C4-2B (cell line): ENCODE results near the gene PTPRS.

Experiments used
- H3K27ac ChIP-seq: fragments of 450-650 bp; 2 replicates; pipeline ENCODE4 v1.5.1; 2017
- ZFX ChIP-seq: fragments of 450-650 bp; IDR thresholded peaks from 2 replicates; pipeline ENCODE4 v1.6.1; 2017
- TF ChIP-seq, protein P1 (sequence below): fragments of 450-650 bp; conservative IDR thresholded peaks from 2 replicates; pipeline ENCODE4 v1.5.1; 2017; ENCODE audit warnings: mild to moderate bottlenecking

Gene PTPRS

DNA sequence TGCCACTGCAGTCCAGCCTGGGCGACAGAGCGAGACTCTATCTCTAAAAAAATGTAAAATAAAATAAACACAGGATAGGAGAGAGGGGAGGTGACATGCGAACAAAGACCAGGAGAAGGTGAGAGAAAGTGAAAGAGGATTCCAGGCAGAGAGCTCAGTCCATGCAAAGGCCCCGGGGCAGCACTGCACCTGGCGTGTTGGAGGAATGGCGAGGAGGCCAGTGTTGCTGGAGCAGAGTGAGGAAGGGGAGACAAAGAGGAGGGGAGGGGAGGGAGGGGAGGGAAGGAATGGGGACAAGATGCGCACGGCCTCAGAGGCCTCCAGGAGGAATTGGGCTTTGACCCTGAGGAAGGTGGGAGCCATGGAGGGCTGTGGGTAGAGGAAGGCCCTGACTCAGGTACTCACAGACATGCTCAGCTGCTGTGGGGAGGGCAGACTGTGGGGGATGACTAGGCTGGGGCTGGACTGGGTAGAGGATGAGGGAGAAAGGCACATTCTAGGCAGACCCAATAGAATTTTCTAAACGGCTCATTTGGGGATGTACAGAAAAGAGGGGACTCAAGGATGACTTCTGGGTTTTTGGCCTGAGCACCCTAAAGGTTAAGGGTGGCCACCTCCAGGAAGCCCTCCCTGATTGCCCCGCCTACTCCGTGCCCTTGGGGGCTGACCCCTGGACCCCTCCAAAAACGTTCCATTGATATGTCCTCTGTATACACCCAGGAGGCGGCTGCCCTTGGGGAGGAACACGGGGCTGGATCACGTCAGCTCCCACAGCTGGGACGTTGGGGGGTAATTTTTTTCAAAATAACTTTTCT lies 43.9 kb downstream of the PTPRS start:
- H3K27ac ChIP-seq, result no peak overlapping the region
- TF ChIP-seq, protein P1, sequence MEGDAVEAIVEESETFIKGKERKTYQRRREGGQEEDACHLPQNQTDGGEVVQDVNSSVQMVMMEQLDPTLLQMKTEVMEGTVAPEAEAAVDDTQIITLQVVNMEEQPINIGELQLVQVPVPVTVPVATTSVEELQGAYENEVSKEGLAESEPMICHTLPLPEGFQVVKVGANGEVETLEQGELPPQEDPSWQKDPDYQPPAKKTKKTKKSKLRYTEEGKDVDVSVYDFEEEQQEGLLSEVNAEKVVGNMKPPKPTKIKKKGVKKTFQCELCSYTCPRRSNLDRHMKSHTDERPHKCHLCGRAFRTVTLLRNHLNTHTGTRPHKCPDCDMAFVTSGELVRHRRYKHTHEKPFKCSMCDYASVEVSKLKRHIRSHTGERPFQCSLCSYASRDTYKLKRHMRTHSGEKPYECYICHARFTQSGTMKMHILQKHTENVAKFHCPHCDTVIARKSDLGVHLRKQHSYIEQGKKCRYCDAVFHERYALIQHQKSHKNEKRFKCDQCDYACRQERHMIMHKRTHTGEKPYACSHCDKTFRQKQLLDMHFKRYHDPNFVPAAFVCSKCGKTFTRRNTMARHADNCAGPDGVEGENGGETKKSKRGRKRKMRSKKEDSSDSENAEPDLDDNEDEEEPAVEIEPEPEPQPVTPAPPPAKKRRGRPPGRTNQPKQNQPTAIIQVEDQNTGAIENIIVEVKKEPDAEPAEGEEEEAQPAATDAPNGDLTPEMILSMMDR, result no peak
- TF ChIP-seq ZFX, result no peak

DNA sequence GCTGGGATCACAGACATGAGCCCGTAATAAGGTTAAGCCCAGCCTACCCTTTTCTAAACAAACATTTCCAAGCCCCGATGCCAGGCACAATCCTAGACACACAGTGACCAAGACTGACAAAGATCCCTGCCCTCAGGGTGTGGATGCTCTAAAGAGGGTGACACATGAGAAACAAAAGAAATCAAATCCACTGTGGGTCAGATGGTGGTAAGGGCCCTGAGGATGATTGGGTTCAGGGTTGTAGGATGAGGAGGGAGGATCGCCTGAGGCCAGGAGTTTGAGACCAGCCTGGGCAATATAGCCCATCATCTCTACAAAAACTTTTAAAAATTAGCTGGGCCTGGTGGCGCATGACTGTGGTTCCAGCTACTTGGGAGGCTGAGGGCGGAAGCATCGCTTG lies 44.6 kb downstream of the PTPRS start:
- no peak for TF ChIP-seq ZFX
- TF ChIP-seq, protein P1, result no peak
- no peak overlapping the region for H3K27ac ChIP-seq

DNA sequence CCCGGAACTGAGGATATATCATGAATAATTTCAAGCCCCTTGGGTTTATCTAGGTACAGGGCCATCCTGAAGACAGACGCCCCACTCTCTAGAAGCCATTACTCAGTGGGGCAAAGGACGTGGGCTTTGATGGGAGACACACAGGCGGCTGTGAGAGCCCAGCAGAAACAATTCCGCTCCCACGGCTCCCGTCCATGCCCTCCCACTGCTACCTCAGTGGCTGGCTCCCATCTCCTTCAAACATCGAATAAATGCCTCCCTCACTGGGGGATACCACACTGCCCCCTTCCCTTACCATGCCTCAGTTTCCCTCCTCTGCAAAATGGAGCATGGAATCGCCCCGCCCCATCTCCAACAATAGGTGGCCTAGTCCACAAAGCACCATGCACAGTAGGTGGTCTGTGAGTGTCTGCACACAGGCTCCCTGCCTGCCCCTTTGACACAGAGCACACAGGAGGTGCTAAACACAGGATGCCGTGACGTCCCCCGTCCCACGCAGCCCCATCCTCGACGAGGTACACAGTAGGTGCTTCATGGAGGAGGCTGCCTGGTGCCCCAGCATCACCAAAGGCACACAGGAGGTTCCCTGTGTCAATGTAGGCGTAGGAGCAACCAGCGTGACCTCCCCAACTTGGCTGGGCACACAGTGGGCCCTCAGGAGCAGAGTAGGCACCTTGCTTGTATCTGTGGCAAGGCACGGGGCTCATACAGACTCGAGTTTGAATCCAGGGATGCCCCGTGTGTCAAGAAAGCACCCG lies 46.0 kb downstream of the PTPRS start:
- TF ChIP-seq, protein P1, result no peak
- no peak for TF ChIP-seq ZFX
- H3K27ac ChIP-seq, result no peak overlapping the region

DNA sequence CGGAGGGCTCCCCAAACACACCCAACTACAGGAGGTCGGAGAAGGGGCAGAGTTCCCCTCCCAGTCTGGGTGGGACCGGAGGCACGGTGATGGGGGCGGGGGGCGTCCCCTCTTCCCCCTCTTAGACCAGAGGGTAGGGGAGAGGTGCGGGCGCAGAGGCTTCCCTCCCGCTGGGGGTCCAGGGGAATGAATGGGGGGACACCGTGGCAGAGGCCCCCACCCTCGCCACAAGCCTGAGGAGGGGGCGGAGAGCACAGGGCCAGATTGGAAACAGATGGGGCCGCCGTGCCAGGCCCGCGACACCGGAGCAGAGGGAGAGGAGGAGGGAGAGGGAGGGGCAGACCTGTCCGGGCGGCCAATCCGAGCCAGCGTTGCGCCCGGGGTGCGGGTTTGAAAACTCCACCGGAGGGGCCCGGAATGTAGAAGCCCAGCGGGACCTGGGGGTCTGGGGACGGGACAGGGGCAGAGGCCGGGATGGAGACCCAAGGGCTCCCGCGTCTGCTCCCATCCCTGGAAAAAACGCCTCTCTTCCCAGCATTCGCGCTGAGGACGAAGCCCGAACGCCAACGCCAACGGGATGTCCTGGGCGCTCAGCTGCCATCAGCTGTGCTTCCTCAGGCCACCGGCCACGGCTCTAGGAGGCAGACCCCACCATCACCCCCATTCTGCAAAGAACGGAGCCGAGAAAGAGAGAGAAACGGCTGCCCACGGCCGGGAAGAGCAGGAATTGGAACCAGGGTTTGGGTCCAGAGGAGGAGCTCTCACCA lies 46.8 kb downstream of the PTPRS start:
- TF ChIP-seq, protein P1, result no peak
- no peak for TF ChIP-seq ZFX

DNA sequence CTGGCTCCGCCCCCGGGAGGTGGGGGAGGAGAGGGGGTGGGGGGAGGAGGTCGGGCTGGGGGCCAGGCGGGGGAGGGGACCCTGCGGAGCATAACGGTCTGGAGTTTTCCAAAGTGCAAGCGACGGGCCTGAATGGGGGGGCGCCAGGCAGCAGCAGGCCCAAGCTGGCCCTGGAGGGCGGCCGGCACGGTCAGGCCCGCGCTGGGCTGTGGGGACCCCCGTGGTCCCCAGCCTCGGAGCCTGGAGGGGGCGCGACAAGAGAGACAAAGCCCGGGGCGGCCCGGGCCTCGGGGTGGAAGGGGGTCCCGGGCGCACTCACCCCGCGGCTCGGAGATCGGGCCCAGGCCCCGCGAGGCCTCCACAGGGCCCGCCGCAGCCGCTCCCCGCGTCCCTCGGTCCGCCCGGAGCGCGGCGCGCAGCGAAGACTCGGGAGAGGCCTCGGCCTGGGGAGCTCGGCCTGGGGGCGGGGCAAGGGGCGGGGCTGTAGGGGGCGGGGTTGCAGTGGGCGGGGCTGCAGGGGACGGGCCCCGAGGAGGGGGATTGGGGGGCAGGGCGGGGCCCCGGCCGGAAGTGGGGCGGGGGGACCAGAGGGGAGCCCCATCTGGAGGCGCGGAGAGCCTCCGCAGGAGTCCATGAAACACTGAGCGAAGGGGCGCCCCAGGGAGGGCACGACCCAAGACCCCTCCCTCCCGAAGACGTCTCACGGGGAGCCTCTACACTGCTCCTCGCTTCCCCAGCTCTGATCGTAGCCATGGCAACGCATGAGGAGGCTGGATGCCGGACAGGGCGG lies 47.6 kb downstream of the PTPRS start:
- peak overlapping the region; percentile 59 for H3K27ac ChIP-seq
- TF ChIP-seq, protein P1, result no peak
- peak; percentile 65; the same call in 1 of the 2 replicates for TF ChIP-seq ZFX

More for the DNA sequence above, 46.8 kb downstream of the PTPRS start:
- H3K27ac ChIP-seq, result no peak overlapping the region

DNA sequence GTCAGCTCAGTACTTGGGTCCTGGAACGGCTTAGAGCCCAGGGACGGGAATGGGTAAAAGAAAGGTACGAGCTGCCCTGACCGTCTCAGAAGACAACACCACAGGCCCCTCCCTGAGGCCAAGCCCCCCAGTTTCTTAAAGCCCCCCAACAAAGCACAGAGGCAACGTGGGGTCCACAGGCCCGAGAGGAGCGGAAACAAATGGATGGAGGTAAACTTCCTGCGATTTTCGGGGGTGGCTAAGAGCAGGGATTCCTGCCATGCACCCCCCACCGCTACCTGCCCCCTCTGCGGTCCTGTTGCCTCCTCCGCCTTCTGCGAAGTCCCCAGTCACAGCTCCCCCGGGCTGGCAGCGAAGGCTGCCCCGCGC lies 48.2 kb downstream of the PTPRS start:
- H3K27ac ChIP-seq, result peak overlapping the region; percentile 59
- TF ChIP-seq ZFX, result no peak
- TF ChIP-seq, protein P1, result no peak
